Ascending aorta (tissue), 2 donors: ENCODE data around the gene ARHGAP42. TPM values are rescaled to one million over a fixed set of nuclear protein-coding genes. Genes with fewer than 3 reads are reported as not detected.

ENCODE experiments used
- DNase-seq, 2 donors: peaks; one replicate each; pipeline ENCODE4 v3.0.0-alpha.2; 2019; ENCODE audit warnings: low spot score in 2 of 2
- H3K27ac ChIP-seq, 2 donors: fragments of 200-600 bp; sonication (generic); one replicate each; pipeline ENCODE4 v1.5.1; 2016 to 2017; ENCODE audit warnings: mild to moderate bottlenecking in 1 of 2
- H3K27me3 ChIP-seq: fragments of 200-600 bp; sonication (generic); one replicate; pipeline ENCODE4 v1.5.1; 2017
- H3K36me3 ChIP-seq, 2 donors: fragments of 200-600 bp; sonication (generic); one replicate each; pipeline ENCODE4 v1.5.1; 2016
- H3K4me1 ChIP-seq, 2 donors: fragments of 200-600 bp; sonication (generic); one replicate each; pipeline ENCODE4 v1.5.1; 2016 to 2017; ENCODE audit warnings: mild to moderate bottlenecking in 1 of 2
- H3K4me3 ChIP-seq, 2 donors: fragments of 200-600 bp; sonication (generic); one replicate each; pipeline ENCODE4 v1.5.1; 2016 to 2017; ENCODE audit warnings: mild to moderate bottlenecking in 1 of 2
- H3K9me3 ChIP-seq, 2 donors: fragments of 200-600 bp; sonication (generic); one replicate each; pipeline ENCODE4 v1.5.1; 2016
- intact Hi-C: fragments of 100-400 bp; cut with DNase I; formaldehyde crosslinking; loops from one replicate; pipeline ENCODE4 v1.15.1; 2023
- total RNA-seq: library from RNA; depleted of rRNA; stranded (reverse); fragments of >200 nt; gene quantifications from one replicate; pipeline ENCODE4 v1.1.0, GENCODE V29; 2016
- TF ChIP-seq, protein P1 (sequence below), 3 experiments: fragments of 200-600 bp in 2 of 3; fragments of 450-650 bp in 1 of 3; sonication (generic) in 2 of 3; IDR thresholded peaks; one replicate each; pipeline ENCODE4 v1.5.1; 2016 to 2019; ENCODE audit warnings: antibody characterized with exemption in 3 of 3, mild to moderate bottlenecking in 1 of 3, moderate library complexity in 1 of 3

ARHGAP42 gene
- total RNA-seq, 1 donor from 2014 or later = 4.7 TPM

DNA sequence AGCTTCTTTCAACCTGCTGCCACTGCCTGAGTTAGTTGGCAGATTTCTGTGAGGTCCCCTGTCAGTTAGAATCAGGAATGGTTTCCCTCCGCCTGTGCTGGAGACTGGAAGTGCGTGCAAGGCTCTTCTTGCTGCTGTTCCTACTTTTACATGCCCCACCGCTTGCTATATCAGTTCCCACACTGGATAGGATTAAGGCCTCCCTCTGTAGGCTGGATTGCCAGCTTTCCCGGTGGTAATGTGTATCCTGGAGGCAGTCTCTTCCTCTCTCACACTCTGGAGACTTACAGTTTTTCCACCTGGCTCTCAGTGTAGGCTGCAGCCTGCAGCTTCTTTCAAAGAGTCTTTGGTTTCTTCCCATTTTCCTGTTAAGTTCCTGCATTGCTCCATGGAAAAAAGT is 66.5 kb downstream of the ARHGAP42 start:
- H3K27me3 ChIP-seq = no peaks in the 10 kb centered on the region
- no peaks in the 10 kb centered on the region for H3K4me1 ChIP-seq
- no peak overlapping the region for H3K27ac ChIP-seq
- H3K4me3 ChIP-seq = no peak overlapping the region
- H3K36me3 ChIP-seq = no peaks in the 10 kb centered on the region
- intact Hi-C loops = no loop called here
- DNase-seq = no peak
- H3K9me3 ChIP-seq = peaks cover 0 to 7% of the 10 kb centered on the region in 2 donors
- TF ChIP-seq, protein P1, sequence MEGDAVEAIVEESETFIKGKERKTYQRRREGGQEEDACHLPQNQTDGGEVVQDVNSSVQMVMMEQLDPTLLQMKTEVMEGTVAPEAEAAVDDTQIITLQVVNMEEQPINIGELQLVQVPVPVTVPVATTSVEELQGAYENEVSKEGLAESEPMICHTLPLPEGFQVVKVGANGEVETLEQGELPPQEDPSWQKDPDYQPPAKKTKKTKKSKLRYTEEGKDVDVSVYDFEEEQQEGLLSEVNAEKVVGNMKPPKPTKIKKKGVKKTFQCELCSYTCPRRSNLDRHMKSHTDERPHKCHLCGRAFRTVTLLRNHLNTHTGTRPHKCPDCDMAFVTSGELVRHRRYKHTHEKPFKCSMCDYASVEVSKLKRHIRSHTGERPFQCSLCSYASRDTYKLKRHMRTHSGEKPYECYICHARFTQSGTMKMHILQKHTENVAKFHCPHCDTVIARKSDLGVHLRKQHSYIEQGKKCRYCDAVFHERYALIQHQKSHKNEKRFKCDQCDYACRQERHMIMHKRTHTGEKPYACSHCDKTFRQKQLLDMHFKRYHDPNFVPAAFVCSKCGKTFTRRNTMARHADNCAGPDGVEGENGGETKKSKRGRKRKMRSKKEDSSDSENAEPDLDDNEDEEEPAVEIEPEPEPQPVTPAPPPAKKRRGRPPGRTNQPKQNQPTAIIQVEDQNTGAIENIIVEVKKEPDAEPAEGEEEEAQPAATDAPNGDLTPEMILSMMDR (IDR thresholded peaks at IDR 0.05) = no peak

DNA sequence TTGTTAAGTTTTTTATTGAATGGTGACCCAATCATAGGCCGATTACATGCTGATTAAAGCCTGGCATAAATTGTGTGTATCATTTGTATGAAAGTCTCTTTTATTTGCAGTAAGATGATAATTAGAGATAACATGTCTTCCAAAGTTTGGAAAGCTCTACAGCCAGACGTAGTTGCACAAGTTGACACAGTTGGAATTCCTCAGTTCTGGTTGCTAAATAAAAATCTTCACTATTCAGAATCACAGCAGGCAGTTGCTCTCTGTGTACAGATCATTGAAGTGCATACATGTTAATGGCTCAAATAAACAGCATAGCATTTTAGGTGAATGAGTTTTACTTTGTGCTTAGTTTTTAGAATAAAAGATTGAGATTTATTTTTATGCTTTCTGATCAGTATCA is 69.5 kb downstream of the ARHGAP42 start:
- H3K4me3 ChIP-seq = no peak overlapping the region
- intact Hi-C loops = no loop called here
- H3K36me3 ChIP-seq = no peaks in the 10 kb centered on the region
- no peaks in the 10 kb centered on the region for H3K9me3 ChIP-seq
- DNase-seq = no peak
- no peaks in the 10 kb centered on the region for H3K4me1 ChIP-seq
- TF ChIP-seq, protein P1 (IDR thresholded peaks at IDR 0.05) = no peak
- no peaks in the 10 kb centered on the region for H3K27me3 ChIP-seq
- H3K27ac ChIP-seq = no peak overlapping the region

DNA sequence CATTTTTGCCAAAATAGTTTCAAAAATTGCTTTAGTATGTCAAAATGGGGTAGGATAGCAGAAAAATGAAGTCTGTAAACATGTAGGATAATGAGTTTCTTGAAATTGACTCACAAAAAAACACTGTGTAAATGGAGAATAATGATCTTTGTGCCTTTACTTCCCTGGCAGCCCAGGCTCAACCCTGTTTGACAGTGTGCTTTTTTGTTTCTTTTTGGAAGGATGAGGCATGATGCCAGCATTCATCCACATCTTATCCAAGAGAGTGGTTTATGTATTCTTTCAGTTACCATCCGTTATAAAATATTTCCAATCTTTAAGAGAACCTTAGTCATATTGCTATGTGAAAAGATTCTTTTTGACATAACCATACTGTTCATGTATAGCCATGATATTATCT is 70.6 kb downstream of the ARHGAP42 start:
- TF ChIP-seq, protein P1 (IDR thresholded peaks at IDR 0.05) = no peak
- H3K4me3 ChIP-seq = no peak overlapping the region
- no peaks in the 10 kb centered on the region for H3K9me3 ChIP-seq
- no peak for DNase-seq
- no peaks in the 10 kb centered on the region for H3K36me3 ChIP-seq
- no peak overlapping the region for H3K27ac ChIP-seq
- H3K27me3 ChIP-seq = no peaks in the 10 kb centered on the region
- H3K4me1 ChIP-seq = no peaks in the 10 kb centered on the region
- intact Hi-C loops = no loop called here

DNA sequence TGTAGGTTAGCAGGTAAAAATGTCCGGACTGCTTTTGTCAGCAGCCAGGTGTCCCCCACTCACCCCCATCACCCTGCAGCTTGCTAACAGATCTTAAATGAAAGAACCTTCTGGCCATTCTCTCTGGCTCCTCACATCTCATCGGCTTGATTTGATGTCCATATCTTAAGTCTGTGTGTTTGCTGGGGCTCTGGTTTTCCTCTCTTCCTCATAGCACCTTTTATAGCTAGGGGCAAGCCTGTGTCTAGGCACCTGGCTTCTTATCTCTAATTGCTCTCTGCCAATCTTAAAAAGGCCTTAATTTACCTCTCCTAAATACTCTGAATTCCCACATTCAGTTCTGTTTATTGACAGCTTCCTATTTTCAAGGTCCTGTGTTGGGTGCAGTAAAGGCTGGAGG is 72.0 kb downstream of the ARHGAP42 start:
- H3K27ac ChIP-seq = no peak overlapping the region
- H3K4me3 ChIP-seq = no peak overlapping the region
- H3K9me3 ChIP-seq = no peaks in the 10 kb centered on the region
- no peaks in the 10 kb centered on the region for H3K27me3 ChIP-seq
- intact Hi-C loops = no loop called here
- TF ChIP-seq, protein P1 (IDR thresholded peaks at IDR 0.05) = no peak
- no peaks in the 10 kb centered on the region for H3K36me3 ChIP-seq
- H3K4me1 ChIP-seq = no peaks in the 10 kb centered on the region
- no peak for DNase-seq

DNA sequence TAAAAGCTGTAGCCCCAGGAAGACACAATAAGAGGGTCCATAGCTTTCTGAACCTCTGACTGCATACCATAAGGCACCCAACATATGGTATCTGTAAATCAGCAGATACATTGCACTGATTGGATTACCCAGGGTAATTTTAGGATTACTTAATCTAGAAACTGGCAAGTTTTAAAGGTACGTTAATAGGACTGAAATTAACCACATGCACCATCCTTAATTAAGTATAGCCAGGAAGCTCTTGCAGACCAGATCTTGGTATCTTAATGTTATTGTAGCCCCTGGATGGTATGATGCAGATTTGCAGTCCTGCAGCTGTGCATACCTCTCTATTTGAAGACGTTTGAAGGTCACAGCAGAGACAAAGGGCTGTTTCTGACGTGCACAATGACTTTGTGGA is 72.8 kb downstream of the ARHGAP42 start:
- Histone ChIP-seq H3K27me3 (no peaks in the 10 kb centered on the region), H3K27ac (no peak overlapping the region), H3K36me3 (no peaks in the 10 kb centered on the region), H3K4me3 (no peak overlapping the region), H3K9me3 (no peaks in the 10 kb centered on the region), H3K4me1 (no peaks in the 10 kb centered on the region)
- no peak for DNase-seq
- TF ChIP-seq, protein P1 (IDR thresholded peaks at IDR 0.05) = no peak
- intact Hi-C loops = no loop called here

DNA sequence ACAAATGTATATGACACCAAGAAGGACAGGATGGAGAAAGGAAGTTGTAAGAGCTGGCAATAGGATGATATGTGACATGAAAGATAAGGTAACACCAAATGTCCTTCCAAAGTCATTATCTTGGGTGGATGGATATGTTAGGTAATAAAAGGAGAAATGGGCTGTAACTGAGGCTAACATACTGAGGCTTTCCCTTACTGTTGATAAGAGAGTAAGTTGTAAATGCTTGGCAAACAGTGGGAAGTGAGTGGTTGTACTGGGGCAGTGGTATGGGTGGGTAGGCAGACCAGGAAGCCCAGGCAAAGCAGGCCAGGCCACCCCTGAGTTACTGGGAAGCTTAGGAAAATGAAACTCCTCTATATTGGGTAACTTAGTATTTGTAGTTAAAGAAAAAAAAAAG is 73.7 kb downstream of the ARHGAP42 start:
- Histone ChIP-seq H3K36me3 (no peaks in the 10 kb centered on the region), H3K4me1 (no peaks in the 10 kb centered on the region), H3K4me3 (no peak overlapping the region), H3K27ac (no peak overlapping the region), H3K27me3 (no peaks in the 10 kb centered on the region), H3K9me3 (no peaks in the 10 kb centered on the region)
- DNase-seq = no peak
- intact Hi-C loops = no loop called here
- TF ChIP-seq, protein P1 (IDR thresholded peaks at IDR 0.05) = no peak
